ENCODE results near the gene VAV1. TPM values are rescaled to one million over a fixed set of nuclear protein-coding genes. Genes with fewer than 3 reads are reported as not detected.

VAV1 gene
- polyA plus RNA-seq, 1 experiment = not detected

DNA sequence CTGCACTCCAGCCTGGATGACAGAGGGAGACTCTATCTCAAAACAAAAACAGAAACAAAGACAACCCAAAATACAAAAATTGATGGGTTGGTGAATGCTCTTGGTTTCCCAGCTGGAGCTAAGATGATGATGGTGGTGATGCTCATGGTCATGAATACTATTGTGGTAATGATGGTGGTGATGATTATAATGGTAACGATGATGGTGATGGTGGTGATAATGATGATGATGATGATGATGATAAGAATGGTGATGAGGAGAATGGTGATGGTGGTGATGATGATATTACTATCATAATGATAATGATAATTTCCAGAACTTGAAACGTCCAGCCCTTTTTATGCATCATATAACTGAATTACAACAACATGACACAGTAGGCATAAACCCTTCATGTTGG lies 40.1 kb downstream of the VAV1 start:
- Histone ChIP-seq H3K36me3 (ENCODE audit: control insufficient read depth, insufficient read depth, low read length) (no peaks in the 10 kb centered on the region), H3K4me3 (ENCODE audit: low read depth, low read length) (no peak overlapping the region), H3K27me3 (ENCODE audit: control insufficient read depth, insufficient read depth, low read length) (no peaks in the 10 kb centered on the region)
- ChIA-PET POLR2A (no interaction called here), CTCF (interaction anchor here (0.7 kb wide), 1 partner anchor 50 kb away, joined by 3 read pairs; no protein-coding TSS in a partner anchor)
- TF ChIP-seq, protein P1, sequence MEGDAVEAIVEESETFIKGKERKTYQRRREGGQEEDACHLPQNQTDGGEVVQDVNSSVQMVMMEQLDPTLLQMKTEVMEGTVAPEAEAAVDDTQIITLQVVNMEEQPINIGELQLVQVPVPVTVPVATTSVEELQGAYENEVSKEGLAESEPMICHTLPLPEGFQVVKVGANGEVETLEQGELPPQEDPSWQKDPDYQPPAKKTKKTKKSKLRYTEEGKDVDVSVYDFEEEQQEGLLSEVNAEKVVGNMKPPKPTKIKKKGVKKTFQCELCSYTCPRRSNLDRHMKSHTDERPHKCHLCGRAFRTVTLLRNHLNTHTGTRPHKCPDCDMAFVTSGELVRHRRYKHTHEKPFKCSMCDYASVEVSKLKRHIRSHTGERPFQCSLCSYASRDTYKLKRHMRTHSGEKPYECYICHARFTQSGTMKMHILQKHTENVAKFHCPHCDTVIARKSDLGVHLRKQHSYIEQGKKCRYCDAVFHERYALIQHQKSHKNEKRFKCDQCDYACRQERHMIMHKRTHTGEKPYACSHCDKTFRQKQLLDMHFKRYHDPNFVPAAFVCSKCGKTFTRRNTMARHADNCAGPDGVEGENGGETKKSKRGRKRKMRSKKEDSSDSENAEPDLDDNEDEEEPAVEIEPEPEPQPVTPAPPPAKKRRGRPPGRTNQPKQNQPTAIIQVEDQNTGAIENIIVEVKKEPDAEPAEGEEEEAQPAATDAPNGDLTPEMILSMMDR (IDR thresholded peaks at IDR 0.05; ENCODE audit: insufficient read depth, low read depth, low read length) = no peak
- no peak for DNase-seq (ENCODE audit: low read depth)

- ChIA-PET CTCF (interaction anchor here (0.7 to 1.2 kb wide), 2 partner anchors 10 to 35 kb away, joined by 4 read pairs; no protein-coding TSS in a partner anchor), POLR2A (no interaction called here)
- no peaks in the 10 kb centered on the region for H3K36me3 ChIP-seq (ENCODE audit: control insufficient read depth, insufficient read depth, low read length)
- DNase-seq (ENCODE audit: low read depth) = no peak
- H3K4me3 ChIP-seq (ENCODE audit: low read depth, low read length) = no peak overlapping the region
- no peaks in the 10 kb centered on the region for H3K27me3 ChIP-seq (ENCODE audit: control insufficient read depth, insufficient read depth, low read length)
- TF ChIP-seq, protein P1 (IDR thresholded peaks at IDR 0.05; ENCODE audit: insufficient read depth, low read depth, low read length) = no peak
Observed at GRCh38 chr19:6813659-6814058, 41.2 kb downstream of the VAV1 start.

- H3K27me3 ChIP-seq (ENCODE audit: control insufficient read depth, insufficient read depth, low read length) = no peaks in the 10 kb centered on the region
- ChIA-PET POLR2A (no interaction called here), CTCF (no interaction called here)
- no peak overlapping the region for H3K4me3 ChIP-seq (ENCODE audit: low read depth, low read length)
- DNase-seq (ENCODE audit: low read depth) = no peak
- TF ChIP-seq, protein P1 (IDR thresholded peaks at IDR 0.05; ENCODE audit: insufficient read depth, low read depth, low read length) = no peak
- no peaks in the 10 kb centered on the region for H3K36me3 ChIP-seq (ENCODE audit: control insufficient read depth, insufficient read depth, low read length)
Observed at GRCh38 chr19:6817179-6817578, 44.7 kb downstream of the VAV1 start.

- Histone ChIP-seq H3K36me3 (ENCODE audit: control insufficient read depth, insufficient read depth, low read length) (no peaks in the 10 kb centered on the region), H3K4me3 (ENCODE audit: low read depth, low read length) (no peak overlapping the region), H3K27me3 (ENCODE audit: control insufficient read depth, insufficient read depth, low read length) (no peaks in the 10 kb centered on the region)
- no peak for DNase-seq (ENCODE audit: low read depth)
- ChIA-PET POLR2A (no interaction called here), CTCF (no interaction called here)
- TF ChIP-seq, protein P1 (IDR thresholded peaks at IDR 0.05; ENCODE audit: insufficient read depth, low read depth, low read length) = no peak
Observed at GRCh38 chr19:6818246-6818645, 45.7 kb downstream of the VAV1 start.

- ChIA-PET CTCF (no interaction called here), POLR2A (no interaction called here)
- no peak overlapping the region for H3K4me3 ChIP-seq (ENCODE audit: low read depth, low read length)
- TF ChIP-seq, protein P1 (IDR thresholded peaks at IDR 0.05; ENCODE audit: insufficient read depth, low read depth, low read length) = no peak
- H3K27me3 ChIP-seq (ENCODE audit: control insufficient read depth, insufficient read depth, low read length) = no peaks in the 10 kb centered on the region
- DNase-seq (ENCODE audit: low read depth) = no peak
- no peaks in the 10 kb centered on the region for H3K36me3 ChIP-seq (ENCODE audit: control insufficient read depth, insufficient read depth, low read length)
Observed at GRCh38 chr19:6819323-6819722, 46.8 kb downstream of the VAV1 start.

Data from BJ (cell line).